NAMALWA (cell line): ENCODE results near the gene LEMD3.
A peak's percentile ranks its signal among the peaks of the same experiment; 100 is the strongest.

ENCODE experiments used
- DNase-seq: peaks from one replicate; pipeline ENCODE4 v3.0.0-alpha.2; 2015; ENCODE audit warnings: low spot score

LEMD3 gene

DNA sequence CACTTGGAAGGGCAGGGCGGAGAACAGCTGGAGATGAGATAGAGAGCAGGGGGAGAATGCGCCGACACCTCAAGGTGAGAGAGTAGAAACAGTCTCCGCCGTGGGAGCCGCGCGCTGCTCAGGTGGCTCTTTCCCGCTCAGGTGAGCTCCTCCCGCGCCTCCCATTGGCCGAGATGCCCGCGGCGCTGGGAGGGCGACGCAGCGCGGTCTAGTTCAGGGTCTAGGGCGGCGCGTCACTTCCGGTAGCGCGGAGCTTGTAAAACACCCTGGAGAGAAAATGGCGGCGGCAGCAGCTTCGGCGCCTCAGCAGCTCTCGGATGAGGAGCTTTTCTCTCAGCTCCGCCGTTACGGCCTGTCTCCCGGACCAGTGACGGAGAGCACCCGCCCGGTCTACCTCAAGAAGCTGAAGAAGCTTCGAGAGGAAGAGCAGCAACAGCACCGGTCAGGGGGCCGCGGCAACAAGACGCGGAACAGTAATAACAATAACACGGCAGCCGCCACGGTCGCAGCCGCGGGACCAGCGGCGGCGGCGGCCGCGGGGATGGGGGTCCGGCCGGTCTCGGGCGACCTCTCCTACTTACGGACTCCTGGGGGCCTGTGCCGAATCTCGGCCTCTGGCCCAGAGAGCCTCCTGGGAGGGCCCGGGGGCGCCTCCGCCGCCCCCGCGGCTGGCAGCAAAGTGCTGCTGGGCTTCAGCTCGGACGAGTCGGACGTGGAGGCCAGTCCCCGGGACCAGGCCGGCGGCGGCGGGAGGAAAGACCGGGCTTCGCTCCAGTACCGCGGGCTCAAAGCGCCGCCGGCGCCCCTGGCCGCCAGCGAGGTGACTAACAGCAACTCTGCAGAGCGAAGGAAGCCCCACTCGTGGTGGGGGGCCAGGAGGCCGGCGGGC lies at the start of gene LEMD3:
TSS of gene LEMD3 (plus strand) at position 264 of the 889 bp plus-strand sequence. CDS start at position 278, 14 bp downstream.
- DNase-seq, result peak; percentile 94

DNA sequence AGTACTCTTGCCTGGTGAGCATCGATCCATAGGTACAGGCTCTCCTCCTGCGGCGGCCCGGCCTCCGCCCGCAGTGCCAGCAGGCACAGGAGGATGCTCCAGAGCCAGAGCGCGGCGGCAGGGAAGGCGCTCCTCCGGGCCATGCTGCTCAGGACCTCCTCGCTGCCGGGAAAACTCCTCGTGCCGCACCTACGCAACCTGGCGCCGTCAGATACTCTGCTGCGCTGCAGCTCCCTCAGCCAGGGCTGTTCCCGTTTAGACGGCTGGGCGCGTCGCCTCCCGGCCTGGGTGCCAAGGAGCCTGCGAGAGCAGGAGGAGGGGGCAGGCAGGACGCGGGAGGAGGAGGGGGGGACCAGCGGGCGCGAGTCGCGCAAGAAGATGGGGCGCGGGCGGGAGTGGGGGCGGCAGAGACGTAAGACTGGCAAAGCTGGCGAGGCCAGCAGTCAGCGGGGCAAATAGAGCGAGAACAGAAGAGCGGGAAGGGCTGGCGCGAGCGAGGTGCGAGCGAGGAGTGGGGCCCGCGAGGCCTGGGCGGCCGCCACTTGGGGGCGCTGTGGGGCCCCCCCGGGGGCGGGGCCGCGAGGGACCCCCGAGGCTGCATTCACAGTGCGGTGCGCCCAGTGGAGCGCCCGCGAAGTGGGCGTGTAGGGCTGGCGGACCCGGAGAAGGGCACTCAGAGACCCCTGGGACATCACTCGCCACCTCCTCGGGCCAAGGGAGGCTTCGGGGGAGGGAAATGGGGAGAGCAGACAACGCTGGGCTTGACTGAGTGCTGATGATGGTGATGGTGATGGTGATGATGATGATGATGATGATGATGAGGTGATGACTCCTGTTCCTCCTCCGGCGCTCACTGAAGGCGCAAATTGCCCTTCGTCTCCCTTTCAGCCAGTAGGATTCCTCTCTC lies 48.1 kb upstream of the LEMD3 start, which contains the start of gene WIF1:
TSS of gene WIF1 (minus strand) at position 257 of the 907 bp plus-strand sequence. CDS start at position 143, 114 bp downstream.
- DNase-seq, result no peak

DNA sequence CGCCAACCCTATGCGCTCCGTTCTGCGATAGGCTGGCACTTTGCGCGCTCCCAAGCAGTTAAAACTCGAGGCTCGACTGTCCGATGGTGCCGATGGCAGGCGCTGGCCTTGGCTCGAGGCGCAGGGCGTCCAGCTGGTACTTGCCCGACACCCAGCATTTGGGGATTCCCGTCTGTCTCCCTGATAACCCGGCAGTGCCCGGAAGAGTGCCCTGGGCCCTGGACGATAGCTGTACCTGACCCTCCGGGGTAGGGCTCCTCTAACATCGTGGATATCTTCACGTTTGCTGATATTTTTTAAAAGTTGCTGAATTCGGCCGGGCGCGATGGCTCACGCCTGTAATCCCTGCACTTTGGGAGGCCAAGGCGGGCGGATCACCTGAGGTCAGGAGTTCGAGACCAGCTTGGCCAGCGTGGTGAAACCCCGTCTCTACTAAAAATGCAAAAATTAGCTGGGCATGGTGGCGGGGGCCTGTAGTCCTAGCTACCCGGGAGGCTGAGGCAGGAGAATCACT lies 47.4 kb upstream of the LEMD3 start:
- DNase-seq, result no peak

DNA sequence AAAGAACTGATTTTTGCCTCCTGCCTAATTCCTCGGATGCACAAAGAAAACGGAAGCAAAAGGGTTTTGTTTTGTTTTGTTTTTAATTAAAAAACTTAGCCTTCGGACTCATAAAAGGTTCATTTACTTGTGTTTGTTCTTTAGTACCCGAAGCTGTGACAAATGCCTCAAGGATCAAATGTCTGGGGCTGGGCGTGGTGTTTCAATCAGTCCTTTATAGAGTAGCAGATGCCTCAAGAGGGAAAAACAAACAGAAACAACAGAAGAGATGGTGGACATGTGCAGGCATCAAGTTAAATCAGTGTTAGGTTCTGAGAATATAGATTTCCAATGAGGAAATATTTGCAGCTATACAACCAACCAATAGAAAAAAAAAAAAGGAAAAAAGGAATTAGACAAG lies 46.7 kb upstream of the LEMD3 start:
- DNase-seq, result no peak

DNA sequence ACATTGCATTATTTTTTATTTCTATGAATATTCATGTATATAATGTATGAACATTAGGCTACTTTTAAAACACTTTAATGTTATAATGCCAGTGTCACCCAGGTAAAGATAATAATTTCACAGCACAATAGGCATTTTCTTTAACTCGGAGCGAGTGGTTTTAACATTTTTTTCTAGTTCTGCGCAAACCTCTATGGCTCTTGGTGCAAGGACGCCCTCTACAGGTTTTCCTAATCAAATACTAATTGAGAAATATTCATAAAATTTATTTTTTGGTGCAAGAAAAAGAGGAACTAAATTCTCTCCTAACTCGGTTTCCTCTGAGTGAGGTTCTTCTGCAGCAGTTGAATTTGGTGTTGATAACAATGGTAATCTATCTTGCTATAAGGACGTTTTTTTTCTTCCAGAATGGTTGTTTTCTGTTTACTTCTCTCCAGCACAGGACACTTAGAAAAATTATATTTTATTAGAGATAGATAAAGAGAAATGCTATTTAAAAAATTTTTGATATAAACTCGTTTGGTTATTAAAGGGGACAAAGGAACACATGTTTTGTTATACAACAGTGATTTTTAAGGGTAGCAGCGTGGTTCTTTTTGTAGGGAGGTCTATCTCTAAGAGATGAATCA lies 45.8 kb upstream of the LEMD3 start:
- peak; percentile 80 for DNase-seq

DNA sequence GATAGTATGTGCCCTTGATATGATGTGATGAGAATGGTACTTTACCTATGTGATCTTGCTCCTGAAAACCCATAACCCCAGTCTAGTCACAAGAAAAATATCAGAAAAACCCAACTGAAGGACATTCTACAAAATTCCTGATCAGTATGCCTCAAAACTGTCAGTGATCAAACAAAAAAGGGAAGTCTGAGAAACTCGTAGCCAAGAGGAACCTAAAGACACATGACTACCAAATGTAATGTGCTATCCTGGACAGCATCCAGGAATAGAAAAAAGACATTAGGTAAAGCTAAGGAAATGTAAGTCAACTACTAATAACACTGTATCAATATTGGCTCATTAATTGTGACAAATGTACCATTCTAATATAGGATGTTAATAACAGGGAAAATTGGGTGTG lies 44.1 kb upstream of the LEMD3 start:
- no peak for DNase-seq

DNA sequence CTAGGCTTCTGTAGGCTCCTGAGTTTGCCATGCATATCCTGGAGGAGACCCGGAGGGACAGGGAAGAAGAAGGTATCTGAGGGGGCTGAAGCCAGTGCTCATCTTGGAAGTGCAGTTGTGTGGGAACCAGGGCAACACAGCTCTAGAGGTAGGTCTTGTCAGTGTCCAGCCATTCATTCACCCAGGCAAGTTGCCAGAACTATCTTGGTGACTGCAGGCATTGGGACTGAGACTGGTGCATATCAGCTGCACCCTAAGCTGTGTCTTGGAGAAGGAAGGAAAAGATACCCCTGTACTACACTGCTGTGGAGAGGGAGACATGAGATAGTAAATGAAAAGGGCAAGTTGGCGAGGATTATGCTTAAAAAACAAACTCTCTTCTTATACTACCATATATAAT lies 43.4 kb upstream of the LEMD3 start:
- no peak for DNase-seq

DNA sequence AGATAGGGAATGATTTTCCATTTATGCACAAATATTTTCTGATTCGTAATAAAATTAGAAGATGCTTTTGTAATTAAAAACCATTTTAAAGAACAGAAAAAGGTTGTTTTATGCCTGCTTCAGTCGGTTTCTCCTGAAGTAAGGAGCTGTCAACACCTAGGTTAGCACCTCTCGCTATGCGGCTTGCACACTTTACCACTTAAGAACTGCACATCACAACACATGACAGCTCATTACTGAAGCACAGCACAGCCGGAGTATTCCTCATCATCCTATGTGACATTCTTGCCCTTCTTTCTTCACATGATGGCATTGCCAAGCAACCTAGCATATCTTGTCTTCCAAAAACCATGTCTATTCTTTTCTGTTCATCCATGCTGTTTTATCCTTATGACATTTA lies 42.9 kb upstream of the LEMD3 start:
- no peak for DNase-seq

DNA sequence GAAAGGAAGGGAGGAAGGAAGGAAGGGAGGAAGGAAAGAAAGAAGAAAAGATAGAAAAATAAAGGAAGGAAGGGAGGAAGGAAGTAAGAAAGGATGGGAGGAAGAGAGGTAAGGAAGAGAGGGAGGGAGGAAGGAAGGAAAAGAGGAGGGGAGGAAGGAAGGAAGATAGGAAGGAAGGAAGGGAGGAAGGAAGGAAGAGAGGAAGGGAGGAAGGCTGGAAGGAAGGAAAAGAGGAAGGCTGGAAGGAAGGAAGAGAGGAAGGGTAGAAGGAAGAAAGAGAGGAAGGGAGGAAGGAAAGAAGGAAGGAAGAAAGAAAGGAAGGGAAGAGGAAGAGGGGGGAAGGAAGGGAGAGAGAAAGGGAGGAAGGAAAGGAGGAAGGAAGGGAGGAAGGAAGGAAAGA lies 35.5 kb upstream of the LEMD3 start:
- DNase-seq, result no peak

DNA sequence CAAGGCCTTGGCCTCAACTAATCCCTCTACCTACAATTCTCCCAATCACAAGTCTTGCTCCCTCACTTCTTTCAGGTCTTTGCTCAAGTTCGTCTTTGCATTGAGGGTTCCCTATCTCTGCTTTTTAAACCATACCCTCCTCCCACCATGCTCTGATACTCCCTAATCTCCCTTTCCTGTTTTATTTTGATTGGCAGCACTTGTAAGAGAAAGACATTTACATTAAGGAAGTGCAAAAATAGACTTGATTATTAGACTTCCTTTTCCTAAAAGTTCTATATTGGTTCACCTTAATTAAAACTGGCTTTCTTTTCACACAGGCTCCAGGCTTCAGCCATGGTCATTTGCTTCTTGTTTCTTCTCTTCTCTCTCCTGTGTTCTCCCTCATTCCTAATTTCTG lies 30.0 kb upstream of the LEMD3 start:
- DNase-seq, result no peak

DNA sequence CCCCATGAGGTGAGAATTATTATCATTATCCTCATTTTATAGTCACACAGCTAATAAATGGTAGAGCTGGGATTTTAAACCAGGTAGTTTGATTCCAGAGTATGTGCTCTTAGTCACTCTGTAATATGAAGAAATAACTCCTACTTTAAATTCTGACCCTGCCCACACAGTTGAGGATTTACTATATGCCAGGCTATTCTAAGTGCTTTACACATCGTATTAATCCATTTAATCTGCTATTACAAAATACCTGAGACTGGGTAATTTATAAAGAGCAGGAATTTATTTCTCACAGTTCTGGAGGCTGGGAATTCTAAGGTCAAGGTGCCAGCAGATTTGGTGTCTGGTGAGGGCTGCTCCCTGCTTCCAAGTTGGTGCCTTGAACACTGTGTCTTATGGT lies 28.6 kb upstream of the LEMD3 start:
- no peak for DNase-seq

DNA sequence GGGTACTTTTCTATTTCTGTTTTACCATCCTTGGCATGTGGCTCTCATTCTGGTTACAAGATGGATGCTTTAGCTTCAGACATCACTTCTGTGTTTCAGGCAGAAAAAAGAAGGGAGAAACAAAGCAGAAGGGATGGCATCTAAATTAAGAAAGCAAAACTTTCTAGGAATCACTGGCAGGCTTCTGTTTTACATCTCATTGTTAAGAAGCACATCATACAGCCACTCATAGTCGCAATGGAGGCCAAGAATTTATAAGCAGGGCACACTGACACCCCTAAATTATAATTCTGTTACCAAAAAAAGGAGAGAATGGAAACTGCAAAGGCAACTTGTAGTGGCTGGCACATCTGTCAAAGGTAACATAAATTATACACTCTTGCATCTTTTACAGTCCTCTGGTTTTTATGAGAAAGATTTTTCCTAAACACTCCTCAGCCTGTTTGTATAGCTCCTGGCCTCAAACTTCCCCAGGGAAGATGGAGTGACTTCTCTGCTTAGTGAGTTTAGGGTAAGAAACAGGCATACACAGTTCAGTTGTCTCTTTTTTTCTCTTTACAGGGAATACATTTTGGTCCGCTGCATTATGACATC lies 22.0 kb upstream of the LEMD3 start:
- DNase-seq, result no peak

DNA sequence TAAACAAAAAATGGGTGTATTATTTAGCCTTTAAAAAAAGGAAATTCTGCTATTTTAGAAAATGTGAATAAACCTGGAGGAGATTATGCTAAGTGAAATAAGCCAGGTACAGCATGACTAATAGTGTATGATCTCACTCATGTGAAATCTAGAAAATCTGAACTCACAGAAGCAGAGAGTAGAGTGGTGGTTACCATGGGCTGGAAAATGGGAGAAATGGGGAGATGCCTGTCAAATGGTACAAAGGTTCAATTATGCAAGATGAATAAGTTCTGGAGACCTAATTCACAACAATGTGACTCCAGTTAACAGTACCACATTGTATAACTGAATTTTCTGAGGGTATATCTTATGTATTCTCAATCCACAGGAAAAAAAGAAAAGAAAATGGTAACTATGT lies 17.4 kb upstream of the LEMD3 start:
- no peak for DNase-seq

DNA sequence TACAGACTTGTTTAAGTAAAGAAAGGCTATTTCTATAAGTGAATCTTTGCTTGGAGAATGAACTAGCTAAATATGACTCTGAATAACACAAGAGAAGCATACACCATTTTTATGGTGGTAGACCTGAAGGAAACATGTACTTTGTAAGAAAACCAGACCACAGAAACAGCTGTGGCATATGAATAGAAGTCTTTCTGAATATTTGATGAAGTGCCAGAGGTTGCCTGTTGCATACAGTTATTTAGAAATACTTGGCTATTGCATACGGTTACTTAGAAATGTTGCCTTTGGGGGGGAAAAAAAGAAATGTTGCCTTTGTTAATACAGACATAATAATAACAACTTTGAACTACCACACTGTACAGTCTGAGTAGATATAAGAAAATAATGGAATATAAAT lies 16.8 kb upstream of the LEMD3 start:
- no peak for DNase-seq

DNA sequence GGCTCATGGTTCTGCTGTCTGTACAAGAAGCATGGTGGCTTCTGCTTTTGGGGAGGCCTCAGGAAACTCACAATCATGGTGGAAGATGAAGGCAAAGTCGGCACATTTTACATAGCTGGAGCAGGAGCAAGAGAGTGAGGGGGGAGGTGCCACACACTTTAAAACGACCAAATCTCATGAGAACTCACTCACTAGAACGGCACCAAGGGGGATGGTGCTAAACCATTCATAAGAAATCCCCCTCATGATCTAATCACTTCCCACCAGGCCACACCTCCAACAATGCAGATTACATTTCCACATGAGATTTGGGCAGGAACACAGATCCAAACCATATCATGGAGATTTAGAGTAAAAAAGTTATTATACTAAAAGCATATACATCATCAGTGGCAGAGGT lies 13.6 kb upstream of the LEMD3 start:
- DNase-seq, result no peak

DNA sequence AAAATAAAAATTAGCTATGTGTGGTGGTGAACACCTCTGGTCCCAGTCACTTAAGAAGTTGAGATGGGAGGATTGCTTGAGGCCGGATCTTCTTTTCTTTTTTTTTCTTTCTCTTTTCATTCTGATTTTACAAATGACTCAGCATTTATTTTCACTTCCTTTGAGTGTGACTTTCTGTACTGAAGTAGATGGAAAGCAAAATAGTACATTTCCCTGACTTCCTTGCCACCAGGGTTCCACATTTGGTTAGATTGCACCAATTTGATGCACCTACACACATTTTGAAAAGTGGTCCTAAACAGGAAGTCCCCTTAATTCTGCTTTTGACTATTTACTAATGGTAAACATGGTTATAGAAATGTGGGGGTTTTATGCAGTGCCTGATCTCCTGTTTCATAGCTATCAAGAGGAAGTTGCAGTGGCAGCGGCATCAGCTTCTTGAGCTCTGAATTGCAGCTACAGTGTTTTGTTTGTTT lies 13.0 kb upstream of the LEMD3 start:
- DNase-seq, result peak; percentile 34

DNA sequence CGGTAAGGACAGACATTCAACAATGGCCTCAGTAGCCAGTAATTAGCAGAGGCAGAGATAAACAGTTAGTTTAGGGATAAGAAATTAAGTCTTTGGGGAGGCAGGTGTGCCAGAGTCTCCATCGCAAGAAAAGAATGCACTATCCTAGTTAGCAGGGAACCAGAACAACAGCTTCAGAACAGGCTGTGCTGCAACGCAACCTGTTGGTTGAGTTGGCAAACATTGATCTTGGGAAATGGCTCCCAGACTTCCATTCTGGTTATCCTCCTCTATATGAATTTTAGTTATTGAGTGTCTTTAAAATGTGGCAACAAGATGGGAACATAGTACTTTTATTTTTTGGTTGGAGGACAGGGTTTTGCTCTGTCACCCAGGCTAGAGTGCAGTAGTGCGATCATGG lies 12.3 kb upstream of the LEMD3 start:
- DNase-seq, result no peak

DNA sequence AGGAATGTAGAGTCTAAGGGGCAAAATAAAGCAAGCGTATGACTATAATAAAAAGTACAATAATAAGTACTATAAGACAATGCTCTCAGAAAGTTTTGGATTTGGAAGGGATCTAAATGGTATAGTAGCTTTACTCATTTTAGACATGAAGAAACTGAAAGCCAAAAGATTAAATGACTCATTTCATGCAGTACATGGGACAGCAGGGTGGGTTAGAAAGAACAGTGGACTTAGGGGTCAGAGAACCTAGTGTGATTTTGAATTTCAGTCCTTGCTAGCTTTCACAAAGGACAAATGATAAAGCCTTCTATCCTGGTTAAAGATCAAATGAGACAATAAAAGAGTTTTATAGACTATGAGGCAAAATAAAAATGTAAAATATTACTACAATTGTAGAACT lies 6.8 kb upstream of the LEMD3 start:
- DNase-seq, result no peak

DNA sequence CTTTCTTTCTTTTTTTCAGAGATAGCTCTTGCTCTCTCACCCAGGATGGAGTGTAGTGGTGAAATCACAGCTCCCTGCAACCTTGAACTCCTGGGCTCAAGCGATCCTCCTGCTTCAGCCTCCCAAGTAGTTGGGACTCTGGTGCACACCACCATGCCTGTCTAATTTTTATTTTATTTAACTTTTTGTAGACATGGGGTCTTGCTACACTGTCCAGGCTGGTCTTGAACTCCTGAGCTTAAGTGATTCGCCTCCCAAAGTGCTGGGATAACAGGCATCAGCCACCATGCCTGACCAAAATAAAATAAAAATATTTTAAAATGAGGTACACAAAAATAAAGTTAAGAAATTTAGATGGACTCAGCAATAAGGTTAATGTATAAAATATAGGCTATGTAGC lies 5.1 kb upstream of the LEMD3 start:
- no peak for DNase-seq

DNA sequence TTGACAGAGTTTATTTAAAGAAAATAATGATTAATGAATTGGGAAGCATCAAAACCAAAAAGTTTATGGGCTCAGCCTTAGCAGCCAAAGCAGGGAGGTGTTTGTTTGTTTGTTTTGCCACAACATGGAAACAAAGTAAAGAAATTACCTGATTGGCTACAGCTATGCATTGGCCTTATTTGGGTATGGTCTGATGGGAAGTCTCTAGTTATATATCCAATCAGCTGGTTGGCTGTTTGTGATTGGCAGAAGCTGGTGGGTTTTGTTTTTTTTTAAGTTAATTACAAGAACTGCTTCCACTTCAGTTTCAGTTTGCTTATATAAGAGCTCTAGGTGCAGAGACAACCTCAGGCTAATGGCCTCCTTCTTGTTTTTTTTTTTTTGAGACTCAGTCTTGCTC lies 4.6 kb upstream of the LEMD3 start:
- peak; percentile 30 for DNase-seq

DNA sequence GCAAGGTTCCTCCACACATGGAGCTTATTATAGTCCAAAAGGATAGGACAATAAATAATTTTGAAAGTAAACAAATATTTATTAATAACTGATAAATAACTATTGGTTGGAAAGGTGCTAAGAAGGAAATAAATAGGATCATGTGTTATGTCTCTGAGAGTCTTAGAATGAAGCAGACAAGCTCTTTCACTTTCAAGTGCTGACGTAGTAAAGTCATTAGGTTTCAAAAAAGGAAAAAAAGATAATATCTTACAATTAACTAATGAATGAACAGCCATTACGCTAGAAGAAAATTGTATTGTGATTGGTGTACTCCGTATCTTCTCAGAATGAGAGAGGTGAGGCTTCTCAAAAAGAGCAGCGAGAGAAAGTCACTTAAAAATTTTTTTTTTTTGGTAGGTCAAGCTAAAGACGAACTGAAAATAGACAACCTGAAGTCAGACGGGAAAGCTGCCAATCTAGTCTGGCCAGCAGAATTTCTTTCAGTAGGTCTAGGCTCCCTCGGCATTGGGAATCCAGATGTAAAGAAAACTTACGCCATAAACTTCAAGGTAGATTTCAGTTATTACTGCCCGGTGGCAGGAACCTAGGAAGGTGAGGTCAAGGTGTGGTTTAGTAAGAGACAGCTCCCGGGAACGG lies 583 bp upstream of the LEMD3 start:
- peak; percentile 66 for DNase-seq
